ENCODE data around the gene GUCD1.
"Not testable (repeated sequence)": the region's sequence is repeated elsewhere in the genome, so short reads cannot be mapped to it uniquely, and the experiment has no call there.

GUCD1 gene

GRCh38 chr22:24555165-24556039 lies 464 bp upstream of the GUCD1 start, which contains the start of gene SNRPD3:
Gene SNRPD3 (plus strand): TSS chr22:24555999. CDS start chr22:24557675, 1,676 bp downstream.
- Histone ChIP-seq H3K4me3 (ENCODE audit: insufficient read length, low read depth) (peak within 1 kb of the TSS; percentile 94), H3K27me3 (ENCODE audit: insufficient read depth, insufficient read length) (no peaks in the 10 kb centered on the region), H3K36me3 (ENCODE audit: insufficient read depth, insufficient read length, low read length) (peaks cover 43% of the 10 kb centered on the region), H3K4me1 (ENCODE audit: insufficient read depth, insufficient read length) (peaks cover 6% of the 10 kb centered on the region), H3K9ac (ENCODE audit: insufficient read length, low read depth) (peak within 1 kb of the TSS; percentile 96), H3K9me3 (ENCODE audit: insufficient read depth, low read length) (no peaks in the 10 kb centered on the region)
- TF ChIP-seq YY1 (IDR thresholded peaks at IDR 0.05; ENCODE audit: insufficient read depth, insufficient read length) = peak; percentile 63
- no peak for TF ChIP-seq ZNF274 (IDR thresholded peaks at IDR 0.05; ENCODE audit: low read depth, low read length)
- DNase-seq (ENCODE audit: low read depth, low spot score) = peak; percentile 94

DNA sequence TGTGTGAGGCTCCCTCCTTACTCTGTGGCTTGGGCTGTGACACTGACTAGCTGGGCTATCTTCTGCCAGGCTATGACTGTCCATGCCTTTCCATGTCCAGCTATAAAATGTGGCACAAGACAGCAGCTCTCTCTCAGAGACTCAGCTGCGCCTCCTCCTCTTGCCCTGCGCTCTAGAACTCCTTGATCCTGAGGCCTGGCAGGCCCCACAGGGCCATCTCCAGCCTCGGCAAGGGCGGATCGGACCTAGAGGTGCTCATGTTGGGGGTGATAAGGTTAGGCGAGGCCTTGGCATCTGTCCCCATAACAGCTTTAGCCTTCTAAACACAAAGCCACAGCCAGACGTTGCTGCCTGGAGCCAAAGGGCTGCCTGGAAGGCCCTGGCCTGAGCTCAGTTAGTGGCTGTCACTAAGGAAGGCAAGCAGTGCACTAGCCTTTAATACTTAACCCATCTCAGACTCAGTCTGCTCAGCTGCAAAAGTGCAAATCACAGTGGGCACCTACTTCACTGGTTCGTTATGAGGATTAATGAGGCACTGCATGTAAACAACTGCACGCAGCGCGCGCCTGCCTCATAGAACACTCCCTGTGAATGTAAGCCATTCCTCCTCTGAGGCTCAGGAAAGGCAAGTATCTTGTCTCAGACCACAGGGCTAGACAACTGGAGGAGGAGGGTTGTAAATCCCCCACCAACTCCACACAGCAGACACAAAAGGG lies 1.2 kb downstream of the GUCD1 start:
- Histone ChIP-seq H3K36me3 (ENCODE audit: insufficient read depth, insufficient read length, low read length) (peaks cover 43% of the 10 kb centered on the region), H3K4me3 (ENCODE audit: insufficient read length, low read depth) (peak overlapping the region; percentile 91), H3K9me3 (ENCODE audit: insufficient read depth, low read length) (no peaks in the 10 kb centered on the region), H3K4me1 (ENCODE audit: insufficient read depth, insufficient read length) (peaks cover 6% of the 10 kb centered on the region), H3K9ac (ENCODE audit: insufficient read length, low read depth) (peak overlapping the region; percentile 92), H3K27me3 (ENCODE audit: insufficient read depth, insufficient read length) (no peaks in the 10 kb centered on the region)
- DNase-seq (ENCODE audit: low read depth, low spot score) = no peak
- no peak for TF ChIP-seq SUZ12 (IDR thresholded peaks at IDR 0.05; ENCODE audit: extremely low read depth, insufficient read depth, insufficient read length)
- TF ChIP-seq YY1 (IDR thresholded peaks at IDR 0.05; ENCODE audit: insufficient read depth, insufficient read length) = no peak
- no peak for TF ChIP-seq ZNF274 (IDR thresholded peaks at IDR 0.05; ENCODE audit: low read depth, low read length)

DNA sequence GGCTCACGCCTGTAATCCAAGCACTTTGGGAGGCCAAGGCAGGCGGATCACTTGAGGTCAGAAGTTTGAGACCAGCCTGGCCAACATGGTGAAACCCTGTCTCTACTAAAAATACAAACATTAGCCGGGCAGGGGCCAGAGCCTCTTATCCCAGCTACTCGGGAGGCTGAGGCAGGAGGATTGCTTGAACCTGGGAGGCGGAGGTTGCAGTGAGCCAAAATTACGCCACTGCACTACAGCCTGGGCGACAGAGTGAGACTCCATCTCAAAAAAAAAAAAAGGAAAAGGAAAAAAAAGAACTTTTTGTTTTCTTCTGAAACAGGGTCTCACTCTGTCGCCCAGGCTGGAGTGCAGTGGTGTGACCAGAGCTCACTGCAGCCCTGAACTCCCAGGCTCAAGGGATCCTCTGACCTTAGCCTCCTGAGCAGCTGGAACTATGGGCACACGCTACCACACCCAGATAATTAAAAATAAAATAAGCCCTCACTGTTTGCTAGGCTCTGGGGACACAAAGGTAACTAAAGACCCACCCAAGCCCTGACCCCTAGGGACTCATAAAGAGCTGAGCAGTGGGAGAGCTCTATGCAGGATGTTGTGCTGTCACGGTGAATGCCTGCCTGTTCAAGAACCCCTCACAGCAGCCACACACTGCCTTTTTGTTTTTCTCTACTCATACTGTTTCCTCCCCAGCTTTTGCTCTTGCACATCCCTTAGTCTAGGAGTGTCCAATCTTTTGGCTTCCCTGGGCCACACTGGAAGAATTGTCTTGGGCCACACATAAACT lies 2.2 kb downstream of the GUCD1 start:
- H3K9ac ChIP-seq (ENCODE audit: insufficient read length, low read depth); H3K4me1 ChIP-seq (ENCODE audit: insufficient read depth, insufficient read length); H3K4me3 ChIP-seq (ENCODE audit: insufficient read length, low read depth); DNase-seq (ENCODE audit: low read depth, low spot score); H3K9me3 ChIP-seq (ENCODE audit: insufficient read depth, low read length); H3K27me3 ChIP-seq (ENCODE audit: insufficient read depth, insufficient read length): not testable (repeated sequence)
- H3K36me3 ChIP-seq (ENCODE audit: insufficient read depth, insufficient read length, low read length) = peaks cover 43% of the 10 kb centered on the region

- no peak for DNase-seq (ENCODE audit: low read depth, low spot score)
- Histone ChIP-seq H3K9ac (ENCODE audit: insufficient read length, low read depth) (no peak overlapping the region), H3K4me3 (ENCODE audit: insufficient read length, low read depth) (no peak overlapping the region), H3K27me3 (ENCODE audit: insufficient read depth, insufficient read length) (no peaks in the 10 kb centered on the region), H3K4me1 (ENCODE audit: insufficient read depth, insufficient read length) (peaks cover 8% of the 10 kb centered on the region), H3K36me3 (ENCODE audit: insufficient read depth, insufficient read length, low read length) (peaks cover 47% of the 10 kb centered on the region), H3K9me3 (ENCODE audit: insufficient read depth, low read length) (no peaks in the 10 kb centered on the region)
- TF ChIP-seq ZNF274 (IDR thresholded peaks at IDR 0.05; ENCODE audit: low read depth, low read length) = no peak
- no peak for TF ChIP-seq YY1 (IDR thresholded peaks at IDR 0.05; ENCODE audit: insufficient read depth, insufficient read length)
- TF ChIP-seq SUZ12 (IDR thresholded peaks at IDR 0.05; ENCODE audit: extremely low read depth, insufficient read depth, insufficient read length) = no peak
Measured at GRCh38 chr22:24550902-24551435, 4.0 kb downstream of the GUCD1 start.

GRCh38 chr22:24550028-24550901 lies 4.7 kb downstream of the GUCD1 start:
- Histone ChIP-seq H3K36me3 (ENCODE audit: insufficient read depth, insufficient read length, low read length) (peaks cover 48% of the 10 kb centered on the region), H3K9me3 (ENCODE audit: insufficient read depth, low read length) (no peaks in the 10 kb centered on the region), H3K4me1 (ENCODE audit: insufficient read depth, insufficient read length) (peaks cover 8% of the 10 kb centered on the region), H3K9ac (ENCODE audit: insufficient read length, low read depth) (no peak overlapping the region), H3K4me3 (ENCODE audit: insufficient read length, low read depth) (no peak overlapping the region), H3K27me3 (ENCODE audit: insufficient read depth, insufficient read length) (no peaks in the 10 kb centered on the region)
- TF ChIP-seq YY1 (IDR thresholded peaks at IDR 0.05; ENCODE audit: insufficient read depth, insufficient read length) (no peak), ZNF274 (IDR thresholded peaks at IDR 0.05; ENCODE audit: low read depth, low read length) (no peak), SUZ12 (IDR thresholded peaks at IDR 0.05; ENCODE audit: extremely low read depth, insufficient read depth, insufficient read length) (no peak)
- DNase-seq (ENCODE audit: low read depth, low spot score) = no peak

- Histone ChIP-seq H3K4me1 (ENCODE audit: insufficient read depth, insufficient read length) (peaks cover 7% of the 10 kb centered on the region), H3K9me3 (ENCODE audit: insufficient read depth, low read length) (no peaks in the 10 kb centered on the region), H3K27me3 (ENCODE audit: insufficient read depth, insufficient read length) (no peaks in the 10 kb centered on the region), H3K4me3 (ENCODE audit: insufficient read length, low read depth) (no peak overlapping the region), H3K9ac (ENCODE audit: insufficient read length, low read depth) (no peak overlapping the region), H3K36me3 (ENCODE audit: insufficient read depth, insufficient read length, low read length) (peaks cover 62% of the 10 kb centered on the region)
- TF ChIP-seq YY1 (IDR thresholded peaks at IDR 0.05; ENCODE audit: insufficient read depth, insufficient read length) (no peak), SUZ12 (IDR thresholded peaks at IDR 0.05; ENCODE audit: extremely low read depth, insufficient read depth, insufficient read length) (no peak), ZNF274 (IDR thresholded peaks at IDR 0.05; ENCODE audit: low read depth, low read length) (no peak)
- DNase-seq (ENCODE audit: low read depth, low spot score) = no peak
Measured at GRCh38 chr22:24548812-24549211, 6.1 kb downstream of the GUCD1 start.
